GM21526 (cell line): ENCODE results near the gene DIDO1.

Experiments
- ATAC-seq: cut with Tn5 transposase; IDR thresholded peaks from one replicate; pipeline ENCODE4 v1.9.1; 2021; ENCODE audit warnings: moderate library complexity; ENCODE audit not compliant: unreplicated experiment, low FRiP score

DIDO1 gene

DNA sequence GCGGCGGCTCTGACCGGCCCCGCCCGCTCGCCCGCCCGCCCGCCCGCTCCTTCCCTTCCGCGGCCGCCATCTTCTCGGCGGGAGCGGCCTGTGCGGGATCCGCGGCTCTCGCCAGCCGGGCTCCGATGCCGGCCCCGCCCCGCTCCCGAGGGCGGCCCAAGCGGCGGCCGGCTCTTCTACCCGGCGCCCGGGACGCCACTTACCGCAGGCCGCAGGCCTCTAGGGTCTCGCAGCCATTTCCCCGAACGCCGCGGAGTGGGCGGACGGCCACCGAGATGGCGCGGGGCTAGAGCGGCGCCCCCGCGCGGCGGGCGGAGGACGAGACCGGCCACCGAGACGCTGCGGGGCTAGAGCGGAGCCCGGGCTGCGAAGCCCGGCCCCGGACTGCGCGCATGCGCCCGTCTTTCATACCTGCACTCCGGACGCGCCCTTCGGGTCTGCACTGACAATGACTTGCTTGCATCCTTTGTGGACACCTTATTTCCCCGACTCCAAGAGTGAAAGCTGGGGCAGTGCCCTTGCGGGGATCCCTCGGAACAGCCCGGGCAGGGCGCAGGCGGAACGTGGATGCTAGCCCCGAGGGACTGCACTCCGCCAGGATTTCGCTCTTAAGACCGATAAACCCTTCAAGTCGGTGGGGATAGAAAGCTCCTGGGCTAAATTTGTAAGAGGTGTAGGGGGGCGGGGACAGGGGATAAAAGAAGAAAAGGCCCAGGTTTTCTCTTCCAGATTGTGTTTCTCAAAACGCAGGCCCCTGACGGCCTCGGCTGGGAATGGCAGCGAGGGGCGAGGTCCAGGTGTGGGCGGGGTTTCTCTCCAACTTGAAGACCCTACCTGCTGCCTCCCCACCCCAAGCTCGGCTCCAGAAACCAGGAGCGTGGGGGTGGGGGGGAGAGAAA, at the start of gene DIDO1:
Gene DIDO1, minus strand, starts transcription at position 277 of the 899 bp plus-strand sequence.
- peak; percentile 55 for ATAC-seq

DNA sequence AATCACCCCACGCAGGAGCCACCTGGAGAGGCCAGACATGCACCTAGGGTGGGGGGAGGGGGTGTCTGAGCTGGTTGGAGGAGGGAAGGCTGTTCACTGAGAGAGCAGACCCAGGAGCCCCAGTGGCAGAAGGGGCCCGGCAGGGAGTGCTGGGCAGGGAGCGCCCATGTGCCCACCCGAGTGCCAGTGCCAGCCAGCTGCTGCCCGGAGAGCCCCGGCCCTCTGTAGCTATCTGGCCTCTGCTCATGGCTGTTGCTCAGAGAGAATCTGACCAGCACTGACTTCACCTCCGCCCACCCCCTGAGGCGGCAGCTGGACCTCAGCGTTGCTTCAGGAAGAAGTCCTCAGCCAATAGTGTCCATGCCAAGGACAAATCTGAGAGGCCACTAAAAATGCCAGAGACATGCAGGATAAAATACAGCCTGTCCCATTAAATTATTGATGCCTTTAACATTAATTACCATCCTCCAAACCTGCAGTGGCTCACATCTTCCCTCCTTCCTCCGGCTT, 49.0 kb upstream of the DIDO1 start:
- ATAC-seq = no peak

DNA sequence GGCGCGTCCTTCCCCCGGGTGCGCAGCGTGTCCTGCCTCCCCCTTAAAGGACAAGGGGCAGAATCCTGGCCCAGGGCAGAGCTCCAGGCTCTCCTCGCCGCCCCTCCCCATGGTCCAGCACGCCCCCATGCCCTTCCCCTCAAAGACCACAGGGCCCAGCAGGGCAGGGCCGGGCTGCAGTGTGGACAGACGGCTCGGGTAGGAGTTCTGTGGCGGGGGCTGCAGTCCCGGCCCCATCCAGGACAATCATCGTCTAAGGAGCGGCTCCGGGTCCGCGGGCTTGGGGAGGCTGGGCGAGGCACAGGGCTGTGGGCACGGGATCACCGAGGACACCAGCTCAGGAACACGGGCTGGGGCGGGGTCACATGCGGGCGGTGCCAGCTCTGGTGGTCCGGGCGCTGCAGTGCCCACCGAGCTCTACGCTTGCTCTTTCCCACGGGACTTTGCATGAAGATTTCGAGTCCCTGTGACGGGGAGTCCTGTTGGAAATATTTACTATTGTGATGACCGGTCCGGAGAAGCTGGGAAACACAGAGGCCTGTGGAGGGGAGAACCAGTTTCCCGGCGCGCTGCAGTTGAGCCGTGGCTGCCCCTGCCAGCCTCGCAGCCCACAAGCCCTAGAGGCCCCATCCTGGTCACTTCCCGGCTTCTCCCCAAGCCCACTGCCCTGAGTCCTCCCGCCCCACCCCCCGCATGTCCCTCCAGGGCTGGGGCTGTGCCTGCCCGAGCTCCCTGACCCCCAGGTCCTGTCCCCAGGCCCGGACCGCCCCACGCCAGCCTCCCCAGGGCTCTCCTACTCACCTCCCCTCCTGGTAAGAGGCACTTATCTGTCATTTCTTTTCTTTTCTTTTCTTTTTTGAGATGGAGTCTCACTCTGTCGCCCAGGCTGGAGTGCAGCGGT, 46.8 kb upstream of the DIDO1 start:
- no peak for ATAC-seq

DNA sequence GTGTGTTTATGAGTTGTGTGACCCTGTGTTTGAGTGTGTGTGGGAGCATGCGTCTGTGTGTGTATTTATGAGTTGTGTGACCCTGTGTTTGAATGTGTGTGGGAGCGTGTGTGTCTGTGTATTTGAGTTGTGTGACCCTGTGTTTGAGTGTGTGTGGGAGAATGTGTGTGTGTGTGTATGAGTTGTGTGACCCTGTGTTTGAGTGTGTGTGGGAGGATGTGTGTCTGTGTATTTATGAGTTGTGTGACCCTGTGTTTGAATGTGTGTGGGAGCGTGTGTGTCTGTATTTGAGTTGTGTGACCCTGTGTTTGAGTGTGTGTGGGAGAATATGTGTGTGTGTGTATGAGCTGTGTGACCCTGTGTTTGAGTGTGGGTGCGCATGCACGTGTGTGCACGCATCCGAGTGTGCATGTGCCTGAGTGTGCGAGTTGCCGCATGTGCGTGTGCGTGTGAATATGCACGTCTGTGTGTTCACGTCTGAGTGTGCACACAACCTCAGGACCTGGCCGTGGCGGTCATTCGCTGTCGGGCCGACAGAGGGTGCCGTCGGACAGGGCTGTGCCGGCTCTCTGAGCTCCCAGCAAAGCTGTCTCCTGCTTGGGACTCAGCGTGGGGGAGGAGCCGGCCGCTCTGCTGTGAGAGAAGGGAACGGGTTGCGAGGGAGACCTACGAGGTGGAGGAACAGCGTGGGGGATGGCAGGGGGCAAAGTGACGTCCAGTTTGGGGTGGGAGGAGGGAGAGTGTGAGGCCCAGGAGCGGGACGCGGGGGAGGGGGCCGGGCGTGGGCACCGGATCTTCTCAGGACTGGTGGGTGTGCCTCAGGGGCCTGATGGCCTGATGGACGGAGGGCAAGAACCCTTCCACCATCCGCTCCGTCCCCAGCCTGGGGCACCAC, 45.9 kb upstream of the DIDO1 start:
- peak; percentile 67 for ATAC-seq

DNA sequence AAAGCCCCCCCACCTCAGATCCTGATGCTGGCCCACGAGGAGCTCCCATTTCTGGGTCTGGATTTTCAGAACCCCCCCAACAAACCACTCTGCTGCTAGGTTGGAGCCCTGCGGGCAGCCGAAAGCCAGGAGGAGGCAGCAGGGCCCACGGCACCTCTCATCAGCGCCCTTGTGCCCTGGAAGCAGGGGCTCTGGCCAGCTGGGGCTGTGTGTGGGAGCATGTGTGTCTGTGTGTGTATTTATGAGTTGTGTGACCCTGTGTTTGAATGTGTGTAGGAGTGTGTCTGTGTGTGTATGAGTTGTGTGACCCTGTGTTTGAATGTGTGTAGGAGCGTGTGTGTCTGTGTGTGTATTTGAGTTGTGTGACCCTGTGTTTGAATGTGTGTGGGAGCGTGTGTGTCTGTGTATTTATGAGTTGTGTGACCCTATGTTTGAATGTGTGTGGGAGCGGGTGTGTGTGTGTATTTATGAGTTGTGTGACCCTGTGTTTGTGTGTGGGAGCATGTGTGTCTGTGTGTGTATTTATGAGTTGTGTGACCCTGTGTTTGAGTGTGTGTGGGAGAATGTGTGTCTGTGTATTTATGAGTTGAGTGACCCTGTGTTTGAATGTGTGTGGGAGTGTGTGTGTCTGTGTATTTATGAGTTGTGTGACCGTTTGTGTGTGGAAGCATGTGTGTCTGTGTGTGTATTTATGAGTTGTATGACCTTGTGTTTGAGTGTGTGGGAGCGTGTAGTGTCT, 45.1 kb upstream of the DIDO1 start:
- no peak for ATAC-seq

DNA sequence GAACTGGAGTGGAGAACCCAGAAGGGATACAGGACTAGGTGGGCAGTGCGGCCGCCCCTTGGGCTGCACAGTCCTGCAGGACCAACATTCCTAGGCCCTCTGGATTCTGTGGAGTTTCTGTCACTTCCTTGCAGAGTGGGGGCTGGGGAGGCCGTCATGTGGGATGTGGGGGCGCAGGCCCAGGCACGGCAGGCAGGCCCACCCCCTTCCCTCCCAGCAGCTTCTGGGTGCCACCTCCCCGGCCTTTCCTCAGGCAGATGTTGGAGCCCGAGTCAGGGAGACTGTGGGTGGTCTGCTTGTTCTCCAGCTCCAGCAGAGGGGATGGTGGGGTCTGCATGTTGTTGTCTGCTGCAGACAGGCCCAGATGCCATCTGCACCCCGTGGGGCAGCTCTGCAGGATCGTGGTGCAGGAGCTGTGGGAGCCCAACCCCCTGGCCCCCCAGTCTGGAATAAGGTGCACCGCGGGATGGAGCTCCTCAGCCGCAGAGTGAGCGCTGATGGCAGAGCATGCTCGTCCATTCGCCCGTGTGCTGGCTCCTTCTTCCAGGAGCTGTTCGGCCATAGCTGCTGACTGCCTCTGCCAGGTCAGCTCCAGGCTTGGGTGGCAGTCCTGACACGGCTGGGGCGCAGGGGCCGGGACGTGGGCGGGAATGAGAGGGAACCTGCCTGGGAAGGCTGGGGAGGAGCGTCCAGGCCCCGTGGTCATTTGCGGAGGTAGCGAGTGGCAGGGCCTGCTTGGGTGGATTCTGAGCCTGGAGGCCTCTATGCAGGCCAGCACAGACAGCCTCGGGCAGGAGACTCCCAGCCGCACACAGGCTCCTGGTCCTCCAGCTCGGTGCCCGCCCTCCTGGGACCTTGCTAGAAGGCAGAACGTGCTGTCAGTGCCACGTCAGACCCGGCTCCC, 44.3 kb upstream of the DIDO1 start:
- no peak for ATAC-seq

DNA sequence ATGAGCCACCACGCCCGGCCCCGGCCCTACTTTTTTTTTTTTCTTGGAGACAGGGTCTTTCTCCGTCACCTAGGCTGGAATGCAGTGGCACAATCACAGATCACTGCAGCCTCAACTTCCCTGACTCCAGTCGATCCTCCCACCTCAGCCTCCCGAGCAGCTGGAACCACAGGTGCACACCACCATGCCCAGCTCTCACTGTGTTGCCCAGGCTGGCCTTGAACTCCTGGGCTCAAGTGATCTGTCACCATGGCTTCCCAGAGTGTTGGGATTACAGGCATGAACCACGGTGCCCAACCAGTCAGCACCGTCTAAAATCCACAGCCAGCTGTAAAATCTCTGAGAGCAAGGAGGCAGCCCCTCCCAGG, 43.6 kb upstream of the DIDO1 start:
- ATAC-seq = no peak

DNA sequence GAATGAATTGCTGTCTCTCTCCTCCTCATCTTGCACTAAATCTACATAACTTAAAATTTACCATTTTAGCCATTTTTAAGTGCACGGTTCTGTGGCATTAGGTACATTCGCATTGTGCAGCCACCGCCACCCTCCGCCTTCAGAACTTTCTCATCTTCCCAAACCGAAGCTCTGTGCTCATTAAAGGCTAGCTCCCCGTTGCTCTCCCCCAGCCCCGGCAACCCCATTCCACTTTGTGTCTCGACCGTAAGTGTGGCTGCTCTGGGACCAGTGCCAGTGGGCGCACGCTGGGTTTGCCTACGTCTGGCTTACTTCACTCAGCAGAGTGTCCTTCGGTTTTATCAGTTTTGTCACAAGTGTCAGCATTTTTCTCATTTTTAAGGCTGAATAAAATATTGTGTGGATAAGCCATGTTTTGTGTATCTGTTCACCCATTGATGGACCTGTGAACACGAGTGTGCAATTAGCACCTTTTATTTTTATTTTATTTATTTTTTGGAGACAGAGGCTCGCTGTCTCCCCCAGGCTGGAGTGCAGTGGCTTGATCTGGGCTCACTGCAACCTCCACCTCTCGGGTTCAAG, 43.0 kb upstream of the DIDO1 start:
- ATAC-seq = no peak

DNA sequence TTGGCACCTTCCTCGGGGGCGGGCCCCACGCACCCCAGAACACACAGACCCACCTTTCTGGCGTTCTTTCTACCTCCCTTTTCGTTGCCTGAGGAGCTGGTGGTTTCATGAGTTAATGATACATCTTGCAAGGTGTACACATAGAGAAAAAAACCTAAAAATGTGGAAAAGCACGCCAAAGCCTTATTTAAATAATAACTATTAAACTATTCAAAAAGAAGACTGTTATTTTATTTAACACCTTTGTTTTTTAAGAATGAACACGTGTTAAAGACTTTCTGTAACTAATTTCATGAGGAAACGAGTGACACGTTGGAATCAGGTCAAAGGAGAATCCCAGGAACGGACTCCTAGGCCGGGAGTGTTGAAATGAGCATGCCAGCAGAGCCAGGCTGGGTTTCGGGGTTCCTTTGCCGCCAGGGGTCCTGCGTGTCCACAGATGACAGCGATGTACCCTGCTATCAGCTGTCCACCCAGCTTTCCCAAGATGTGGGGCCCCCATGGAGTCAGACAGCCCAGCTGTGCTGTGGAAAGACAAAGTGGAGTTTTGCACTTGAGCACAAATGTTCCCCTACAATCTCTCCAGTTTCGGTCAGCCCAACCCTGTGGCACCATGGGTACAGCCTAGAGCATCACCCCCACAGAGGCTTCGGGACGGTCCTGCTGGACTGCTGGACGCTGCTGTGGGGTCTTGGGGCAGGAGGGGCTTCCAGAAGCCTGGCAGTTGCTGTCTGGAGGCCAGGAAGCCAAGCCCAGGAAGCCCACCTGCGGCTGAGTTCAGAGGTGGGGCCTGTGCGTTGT, 42.3 kb upstream of the DIDO1 start:
- no peak for ATAC-seq

DNA sequence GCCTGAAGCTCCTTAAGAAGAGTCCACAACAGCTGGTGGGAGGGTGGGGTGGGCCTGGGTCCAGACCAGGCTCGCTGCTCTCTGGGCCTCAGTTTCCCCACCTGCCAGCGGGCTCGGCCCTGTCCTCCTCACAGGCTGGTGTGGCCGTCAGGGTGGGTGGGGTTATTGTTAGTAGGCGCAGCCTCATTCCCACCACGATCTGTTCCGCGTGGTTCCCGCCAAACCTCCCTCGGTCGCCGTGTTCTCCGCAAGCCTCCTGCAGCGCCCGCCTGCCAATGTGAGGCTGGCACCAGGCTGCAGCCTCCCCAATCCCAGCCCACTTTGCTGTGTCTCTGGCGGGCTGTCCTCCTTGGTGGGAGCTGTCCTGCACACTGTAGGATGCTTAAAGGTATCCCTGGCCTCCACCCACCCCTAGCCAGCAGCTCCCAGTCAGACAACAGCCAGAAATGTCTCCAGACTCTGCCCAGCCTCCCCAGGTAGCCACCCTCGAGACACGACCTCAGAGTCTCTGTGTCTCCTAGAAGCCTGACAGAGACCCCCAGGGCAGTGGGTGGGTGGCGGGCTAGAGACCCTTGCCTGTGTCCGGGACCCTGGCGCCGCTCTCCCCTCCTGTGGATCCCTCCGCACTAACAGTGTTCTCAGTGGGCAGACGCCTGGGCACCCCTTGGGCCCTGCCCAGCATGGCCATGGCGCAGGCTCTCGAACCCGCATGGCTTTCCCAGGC, 41.5 kb upstream of the DIDO1 start:
- ATAC-seq = no peak

DNA sequence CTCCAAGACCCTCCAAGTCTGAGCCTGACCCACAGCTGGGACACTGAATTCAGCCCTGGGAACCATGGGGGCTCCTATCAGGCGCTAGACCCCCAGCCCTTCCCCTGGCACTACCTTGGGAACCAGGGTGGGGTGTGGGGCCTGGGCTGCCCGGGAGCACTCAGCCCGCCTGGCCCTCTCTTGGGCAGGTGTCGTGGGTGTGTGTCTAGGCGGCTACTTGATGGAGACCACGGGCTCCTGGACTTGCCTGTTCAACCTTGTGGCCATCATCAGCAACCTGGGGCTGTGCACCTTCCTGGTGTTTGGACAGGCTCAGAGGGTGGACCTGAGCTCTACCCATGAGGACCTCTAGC, 40.8 kb upstream of the DIDO1 start:
- no peak for ATAC-seq

DNA sequence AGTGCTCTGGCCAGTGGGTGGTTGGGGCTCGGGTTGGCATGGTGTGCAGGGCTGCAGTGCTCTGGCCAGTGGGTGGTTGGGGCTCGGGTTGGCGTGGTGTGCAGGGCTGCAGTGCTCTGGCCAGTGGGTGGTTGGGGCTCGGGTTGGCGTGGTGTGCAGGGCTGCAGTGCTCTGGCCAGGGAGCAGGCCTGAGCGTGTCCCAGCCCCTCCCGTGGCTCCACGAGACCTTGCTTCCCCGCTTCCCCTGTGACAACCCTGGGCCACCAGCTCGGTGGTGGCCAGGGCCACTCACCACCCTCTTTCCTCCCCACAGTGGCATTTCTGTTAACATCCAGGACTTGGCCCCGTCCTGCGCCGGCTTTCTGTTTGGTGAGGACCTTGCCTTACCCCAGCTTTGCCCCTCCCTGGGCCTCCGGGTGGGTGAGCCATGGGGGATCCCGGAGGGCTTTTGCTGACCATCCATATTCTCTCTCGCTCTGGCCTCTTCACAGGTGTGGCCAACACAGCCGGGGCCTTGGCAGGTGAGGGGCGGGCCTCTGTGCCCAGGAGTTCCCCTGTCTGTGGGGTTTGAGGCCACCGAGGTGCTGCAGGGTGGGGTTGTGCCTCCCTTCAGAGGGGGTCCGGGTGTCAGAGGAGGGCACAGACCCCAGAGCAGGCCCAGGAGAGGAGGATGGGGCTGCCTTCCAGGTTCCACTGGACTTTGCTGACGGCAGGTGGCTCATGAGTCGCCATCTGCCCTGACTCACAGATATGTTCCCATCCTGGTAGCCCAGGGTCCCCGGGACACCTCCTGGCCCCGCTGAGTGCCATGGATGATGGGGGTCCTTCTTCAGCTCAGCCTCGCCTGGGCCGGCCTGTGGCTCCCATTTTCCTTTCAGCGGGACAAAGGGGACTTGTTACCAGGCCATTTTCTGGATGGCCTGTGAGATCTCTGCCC, 40.2 kb upstream of the DIDO1 start:
- no peak for ATAC-seq

DNA sequence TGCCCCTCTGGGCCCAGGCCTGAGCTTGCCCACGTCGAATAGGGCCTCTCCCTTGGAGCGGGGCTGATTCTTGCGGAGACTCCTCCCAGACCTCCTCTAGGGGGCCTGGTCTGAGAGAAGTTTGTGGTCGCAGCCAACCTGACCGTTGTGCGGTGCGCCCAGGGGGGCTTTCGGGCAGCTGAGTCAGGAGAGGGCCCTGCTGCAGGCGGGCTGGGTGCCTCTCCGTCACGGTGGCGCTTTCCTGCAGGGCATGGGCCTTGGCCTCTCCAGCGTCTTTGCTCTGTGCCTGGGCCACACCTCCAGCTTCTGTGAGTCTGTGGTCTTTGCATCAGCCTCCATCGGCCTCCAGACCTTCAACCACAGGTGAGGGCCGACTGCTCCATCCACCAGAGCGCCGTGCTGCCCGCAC, 39.1 kb upstream of the DIDO1 start:
- no peak for ATAC-seq

DNA sequence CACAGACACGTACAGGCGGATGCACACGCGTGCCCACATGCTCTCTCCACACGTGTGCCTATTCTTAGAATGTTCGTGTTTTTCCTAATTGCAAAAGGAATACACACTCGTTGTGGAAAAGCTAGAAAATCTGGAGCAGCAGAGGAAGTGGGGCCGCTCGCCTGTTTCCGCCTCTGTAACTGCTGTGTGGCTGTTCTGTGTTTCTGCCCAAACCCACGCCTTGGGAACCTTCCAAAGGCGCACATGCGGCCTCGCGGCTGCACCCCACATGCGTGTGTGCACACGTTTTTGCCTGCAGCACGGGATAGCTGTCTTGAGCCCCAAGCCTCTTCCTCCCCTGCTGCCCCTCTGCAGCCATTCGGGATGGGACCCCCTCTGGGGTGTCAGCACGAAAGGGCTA, 38.4 kb upstream of the DIDO1 start:
- ATAC-seq = no peak

DNA sequence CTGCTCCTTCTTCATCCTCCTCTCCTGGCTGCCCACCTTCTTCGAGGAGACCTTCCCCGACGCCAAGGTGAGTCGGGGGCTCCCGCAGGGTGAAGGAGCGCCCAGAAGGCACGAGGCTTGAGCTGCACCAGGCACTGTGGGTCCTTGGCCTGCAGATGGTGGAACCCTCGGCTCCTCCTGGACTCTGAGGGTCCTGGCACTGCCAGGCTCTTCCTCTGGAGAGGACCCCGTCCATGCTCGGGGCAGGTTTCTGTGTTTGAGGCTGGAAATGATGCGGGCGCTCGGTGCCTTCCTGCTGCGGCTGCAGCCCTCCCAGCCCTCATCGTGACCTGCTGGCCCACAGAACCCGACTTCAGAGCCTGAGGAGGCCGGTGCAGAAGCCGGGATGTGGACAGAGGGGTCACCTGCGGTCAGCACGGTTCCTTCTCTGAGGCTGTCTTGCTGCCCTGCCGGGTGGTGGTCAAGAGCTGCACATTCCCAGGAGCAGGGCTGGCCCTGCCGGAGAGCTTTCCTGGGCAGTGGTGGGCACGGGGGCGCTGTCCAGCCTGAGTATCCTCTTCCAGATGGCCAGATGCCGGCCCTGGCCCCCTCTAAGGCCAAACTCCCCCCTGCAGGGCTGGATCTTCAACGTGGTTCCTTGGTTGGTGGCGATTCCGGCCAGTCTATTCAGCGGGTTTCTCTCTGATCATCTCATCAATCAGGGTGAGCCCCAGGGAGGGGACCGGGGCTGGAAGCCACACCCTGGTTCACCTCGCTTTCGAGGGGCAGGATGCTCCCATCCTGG, 37.5 kb upstream of the DIDO1 start:
- no peak for ATAC-seq
